NCI-H82 (cell line): ENCODE measurements around the gene CLDN34.

Experiments
- DNase-seq: peaks from one replicate; lab custom pipeline; 2025; lab: John Stamatoyannopoulos, UW

CLDN34 gene

GRCh38 chrX:9980927-9981326 lies 13.8 kb downstream of the CLDN34 start:
- DNase-seq, result no peak

- no peak for DNase-seq
Measured at GRCh38 chrX:9983441-9983840, 16.3 kb downstream of the CLDN34 start.

- no peak for DNase-seq
Measured at GRCh38 chrX:9983846-9984245, 16.7 kb downstream of the CLDN34 start.

- no peak for DNase-seq
Measured at GRCh38 chrX:9988762-9989161, 21.6 kb downstream of the CLDN34 start.

- DNase-seq, result no peak
Measured at GRCh38 chrX:9992061-9992460, 24.9 kb downstream of the CLDN34 start.

- no peak for DNase-seq
Measured at GRCh38 chrX:9992724-9993123, 25.6 kb downstream of the CLDN34 start.

- DNase-seq, result peak; percentile 85
Measured at GRCh38 chrX:9995855-9996339, 28.7 kb downstream of the CLDN34 start.

- no peak for DNase-seq
Measured at GRCh38 chrX:9997041-9997440, 29.9 kb downstream of the CLDN34 start.

GRCh38 chrX:9997524-9997923 lies 30.4 kb downstream of the CLDN34 start:
- no peak for DNase-seq

GRCh38 chrX:10001496-10001895 lies 34.3 kb downstream of the CLDN34 start:
- no peak for DNase-seq

- DNase-seq, result no peak
Measured at GRCh38 chrX:10004832-10005475, 37.8 kb downstream of the CLDN34 start.

- DNase-seq, result no peak
Measured at GRCh38 chrX:10006086-10006485, 38.9 kb downstream of the CLDN34 start.

GRCh38 chrX:10006770-10007169 lies 39.6 kb downstream of the CLDN34 start:
- DNase-seq, result no peak

- DNase-seq, result no peak
Measured at GRCh38 chrX:10007621-10008020, 40.5 kb downstream of the CLDN34 start.

GRCh38 chrX:10008483-10009056 lies 41.4 kb downstream of the CLDN34 start:
- no peak for DNase-seq

GRCh38 chrX:10009741-10010140 lies 42.6 kb downstream of the CLDN34 start:
- no peak for DNase-seq

GRCh38 chrX:10010686-10011085 lies 43.5 kb downstream of the CLDN34 start:
- DNase-seq, result no peak

GRCh38 chrX:10011261-10011931 lies 44.2 kb downstream of the CLDN34 start:
- DNase-seq, result peak; percentile 8

- DNase-seq, result no peak
Measured at GRCh38 chrX:10011991-10012390, 44.8 kb downstream of the CLDN34 start.

- peak; percentile 87 for DNase-seq
Measured at GRCh38 chrX:10014462-10015354, 47.5 kb downstream of the CLDN34 start.

- no peak for DNase-seq
Measured at GRCh38 chrX:10015355-10015722, 48.2 kb downstream of the CLDN34 start.
